Erythroblast (primary cell): Measurements from ENCODE around the gene RIC8A.

Experiments
- GATA1 ChIP-seq: IDR thresholded peaks from 2 replicates; pipeline ENCODE4 v1.6.1; 2011; ENCODE audit warnings: low read depth, mild to moderate bottlenecking, control low read depth, low read length, moderate library complexity
- POLR2A ChIP-seq: IDR thresholded peaks from 2 replicates; pipeline ENCODE4 v1.6.1; 2011; ENCODE audit warnings: mild to moderate bottlenecking, low read length

GRCh38 chr11:255176-255575 lies 47.7 kb downstream of the RIC8A start:
- TF ChIP-seq POLR2A, result no peak
- TF ChIP-seq GATA1, result no peak
